HG02678 (cell line): ENCODE measurements around the gene NEGR1.
"Not testable (repeated sequence)": the region's sequence is repeated elsewhere in the genome, so short reads cannot be mapped to it uniquely, and the experiment has no call there.

Experiments used
- ATAC-seq: cut with Tn5 transposase; IDR thresholded peaks from one replicate; pipeline ENCODE4 v1.9.1; 2021; ENCODE audit warnings: mild to moderate bottlenecking, moderate library complexity; ENCODE audit not compliant: unreplicated experiment

Gene NEGR1

DNA sequence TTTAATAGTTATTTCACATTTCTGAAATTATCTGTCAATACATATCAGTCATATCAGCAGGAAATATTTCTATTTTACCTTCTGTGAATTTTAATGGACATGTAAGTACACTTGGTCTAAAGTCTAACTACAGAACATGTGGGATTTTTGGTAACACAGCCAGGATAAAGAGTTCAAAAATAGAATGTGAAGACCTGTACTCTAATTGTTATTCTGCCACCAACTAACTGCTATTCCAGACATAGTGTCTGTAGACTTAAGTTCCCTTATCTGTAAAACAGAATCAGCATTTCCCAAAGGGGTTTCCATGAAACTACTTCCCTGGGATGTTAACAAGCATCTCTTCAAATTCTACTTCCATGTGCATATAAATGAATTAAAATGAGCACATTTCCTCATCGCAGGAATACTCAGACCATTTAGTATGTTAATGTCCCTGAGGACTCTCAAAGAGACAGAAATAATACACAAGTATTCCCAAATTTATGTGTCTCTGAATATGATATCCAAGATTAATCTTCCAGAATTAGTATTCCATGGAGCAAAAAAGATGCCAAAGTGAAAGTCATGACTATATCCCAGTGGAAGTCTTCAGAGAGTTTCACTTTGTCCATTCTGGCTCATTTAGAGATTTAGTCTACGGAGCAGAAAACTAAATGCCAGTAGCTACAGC, 325.6 kb downstream of the NEGR1 start:
- ATAC-seq, result no peak

DNA sequence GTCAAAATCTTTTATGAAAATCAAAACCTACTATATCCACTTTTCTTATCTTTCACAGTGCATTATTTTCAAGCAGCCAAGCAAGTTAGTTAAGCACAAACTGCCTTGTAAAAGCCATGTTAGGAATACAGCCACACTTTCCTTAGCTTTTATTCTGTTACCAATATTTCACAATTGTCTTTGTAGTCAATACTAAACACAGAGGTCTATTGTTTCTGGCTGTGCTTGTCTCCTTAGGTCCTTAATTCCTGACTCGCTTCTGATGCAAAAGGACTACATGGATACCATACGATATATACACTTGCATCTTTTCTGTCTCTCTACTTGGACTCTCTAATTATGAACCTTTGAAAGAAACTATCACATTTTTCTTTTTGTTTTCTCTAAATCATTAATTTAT, 331.8 kb downstream of the NEGR1 start:
- ATAC-seq, result no peak

DNA sequence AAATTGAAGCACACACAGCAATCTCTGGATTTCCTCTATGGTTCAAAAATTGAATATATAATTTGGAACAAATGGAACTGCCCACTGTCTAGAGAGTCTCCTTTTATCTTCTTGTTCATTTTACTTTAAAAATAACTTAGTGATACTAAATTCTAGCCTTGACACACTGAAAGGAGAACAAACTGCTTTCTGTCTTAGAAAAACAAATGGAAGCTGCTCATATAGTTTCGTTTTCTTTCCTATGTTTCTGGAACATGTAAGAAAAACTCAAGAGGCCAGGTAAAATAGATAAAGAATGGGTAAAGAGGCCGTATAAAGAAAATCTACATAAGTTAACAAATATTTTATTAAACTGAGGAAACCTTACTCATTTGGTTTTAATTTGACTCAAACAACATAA, 332.7 kb downstream of the NEGR1 start:
- ATAC-seq, result no peak

DNA sequence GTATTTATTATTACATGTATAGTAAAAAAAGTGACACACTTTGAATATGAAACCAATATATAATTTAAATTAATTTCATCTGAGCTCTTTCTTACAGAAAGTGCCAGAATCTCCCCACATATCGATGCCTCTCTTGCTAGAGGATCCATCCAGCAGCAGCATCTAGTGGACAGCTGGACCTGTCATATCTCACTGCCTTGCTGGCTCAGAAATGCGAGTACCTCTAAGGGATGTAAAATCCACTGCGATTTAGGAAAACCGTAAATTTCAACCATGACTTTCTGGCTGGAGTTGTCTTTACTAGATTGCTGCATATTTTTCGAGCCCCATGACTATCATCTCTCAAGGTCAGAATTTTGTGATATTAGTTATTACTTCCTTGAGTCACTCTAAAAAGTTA, 333.8 kb downstream of the NEGR1 start:
- no peak for ATAC-seq

DNA sequence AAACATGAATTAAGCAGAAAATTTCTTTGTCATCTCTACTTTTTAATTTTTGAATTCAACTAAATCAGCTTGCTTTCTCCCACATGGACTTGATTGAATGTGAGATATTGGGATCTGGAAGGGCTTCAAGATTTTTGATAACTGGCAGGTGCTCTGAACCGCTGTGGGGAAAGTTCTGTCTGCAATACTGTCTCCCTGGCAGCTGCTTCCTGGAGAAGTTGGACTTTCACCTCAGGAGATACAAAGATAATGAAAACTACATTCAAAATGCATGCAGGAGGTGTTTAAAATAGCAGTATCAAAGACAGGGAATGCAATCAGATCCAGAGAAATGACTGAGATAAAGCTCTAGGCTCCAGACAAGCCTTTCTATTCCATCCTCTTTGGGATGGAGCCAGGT, 338.3 kb downstream of the NEGR1 start:
- no peak for ATAC-seq

DNA sequence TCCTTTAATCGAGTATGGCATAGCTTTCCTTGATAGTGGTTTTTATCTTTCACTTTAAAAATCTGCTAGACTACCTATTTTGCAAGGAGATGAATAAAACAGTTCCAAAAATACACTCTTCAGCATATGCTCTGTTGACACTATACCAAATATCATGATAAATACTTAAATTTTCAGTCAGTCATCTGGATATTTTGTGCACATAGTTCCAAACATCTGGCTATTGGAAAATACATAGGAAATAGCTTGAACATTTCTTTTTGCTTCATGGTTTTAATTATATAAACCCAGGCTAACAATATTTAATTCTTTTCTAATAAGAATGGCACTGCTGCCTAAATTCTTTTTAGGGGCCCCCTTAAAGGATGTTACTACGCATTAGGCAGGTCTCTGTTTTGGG, 342.1 kb downstream of the NEGR1 start:
- ATAC-seq, result no peak

DNA sequence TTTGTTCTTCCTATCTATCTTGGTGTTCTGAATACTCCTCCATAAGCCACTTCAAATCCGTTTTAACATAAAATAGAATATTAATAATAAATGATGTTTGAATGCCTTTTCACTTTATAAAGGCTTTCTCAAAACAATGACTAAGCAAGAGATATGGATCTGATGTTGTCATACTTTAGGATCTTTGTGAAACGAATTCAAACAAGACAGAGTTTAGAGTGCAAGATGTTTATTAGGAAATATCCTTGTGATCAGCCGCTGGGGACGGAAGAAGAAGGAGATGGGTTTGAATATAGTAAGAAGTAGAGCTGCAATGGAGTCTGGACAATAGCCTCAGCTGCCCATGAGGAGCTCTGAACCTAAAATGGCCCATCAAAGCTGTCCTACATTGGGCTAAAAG, 351.8 kb downstream of the NEGR1 start:
- ATAC-seq, result no peak

DNA sequence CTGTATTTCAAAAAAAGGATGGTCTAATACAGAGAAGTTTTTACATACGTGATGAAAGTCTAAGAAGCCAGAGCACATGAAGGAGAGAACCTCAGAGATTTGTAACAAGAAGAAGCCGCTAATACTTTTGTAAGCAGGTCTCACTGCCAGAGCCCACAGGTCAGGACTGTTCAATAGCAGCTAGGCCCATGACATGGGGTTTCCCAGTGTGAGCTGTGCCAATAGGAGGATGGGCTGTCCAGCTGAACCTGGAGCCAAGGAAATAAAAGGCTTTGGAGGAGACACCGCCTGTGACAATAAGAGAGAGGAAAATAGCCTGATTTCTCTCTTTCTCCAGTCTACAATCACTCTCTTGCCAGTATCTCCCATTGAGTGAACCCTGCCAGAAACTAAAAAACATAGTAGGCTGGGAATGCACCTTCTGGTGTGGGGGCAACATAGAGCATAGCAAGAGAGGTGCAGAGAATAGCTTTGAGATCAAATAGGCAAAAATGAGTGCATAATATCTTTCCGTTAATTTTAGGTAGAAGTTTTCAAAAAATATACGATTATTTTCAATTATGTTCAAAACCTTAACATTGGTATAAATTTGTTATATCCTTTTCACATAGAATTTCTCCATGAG, 360.3 kb downstream of the NEGR1 start:
- ATAC-seq, result no peak

DNA sequence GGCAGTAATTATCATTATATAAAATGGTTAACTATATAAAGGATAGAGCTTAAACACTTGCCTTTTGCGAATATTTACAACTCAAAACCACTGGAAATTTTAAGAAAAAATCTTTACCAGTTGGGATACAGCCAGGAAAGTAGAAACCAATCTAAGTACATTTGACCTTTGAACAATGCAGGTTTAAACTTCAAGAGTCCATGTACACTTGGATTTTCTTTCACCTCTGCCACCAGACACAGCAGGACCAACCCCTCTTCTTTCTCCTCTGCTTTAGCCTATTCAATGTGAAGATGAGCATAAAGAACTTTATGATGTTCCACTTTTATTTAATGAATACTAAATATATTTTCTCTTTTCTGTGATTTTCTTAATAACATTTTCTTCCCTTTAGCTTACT, 361.1 kb downstream of the NEGR1 start:
- no peak for ATAC-seq

GRCh38 chr1:71920556-71920955, 361.8 kb downstream of the NEGR1 start:
- no peak for ATAC-seq

GRCh38 chr1:71919811-71920509, 362.4 kb downstream of the NEGR1 start:
- no peak for ATAC-seq

GRCh38 chr1:71918630-71919029, 363.7 kb downstream of the NEGR1 start:
- no peak for ATAC-seq

DNA sequence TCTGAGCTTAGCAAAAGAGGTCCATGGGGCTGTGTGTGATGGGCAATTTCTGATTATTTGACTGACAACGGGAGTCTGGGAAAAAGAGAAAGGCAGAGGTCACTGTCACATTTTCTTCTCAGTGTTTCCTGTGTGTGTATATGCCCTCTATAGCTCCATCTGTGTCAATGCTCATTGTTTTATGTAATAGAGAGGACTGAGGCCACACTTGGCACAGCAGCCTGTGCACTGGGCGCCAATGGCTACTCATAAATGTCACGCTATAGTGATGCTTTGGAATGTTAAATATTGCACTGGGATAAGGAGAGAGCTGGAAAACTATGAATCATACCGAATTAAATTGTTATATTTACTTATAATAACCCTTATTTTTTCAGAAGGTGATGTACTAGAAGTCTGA, 365.4 kb downstream of the NEGR1 start:
- no peak for ATAC-seq

GRCh38 chr1:71914626-71915025, 367.7 kb downstream of the NEGR1 start:
- ATAC-seq, result no peak

GRCh38 chr1:71908871-71909390, 373.4 kb downstream of the NEGR1 start:
- no peak for ATAC-seq

- ATAC-seq, result no peak
Observed at GRCh38 chr1:71908303-71908702, 374.0 kb downstream of the NEGR1 start.

DNA sequence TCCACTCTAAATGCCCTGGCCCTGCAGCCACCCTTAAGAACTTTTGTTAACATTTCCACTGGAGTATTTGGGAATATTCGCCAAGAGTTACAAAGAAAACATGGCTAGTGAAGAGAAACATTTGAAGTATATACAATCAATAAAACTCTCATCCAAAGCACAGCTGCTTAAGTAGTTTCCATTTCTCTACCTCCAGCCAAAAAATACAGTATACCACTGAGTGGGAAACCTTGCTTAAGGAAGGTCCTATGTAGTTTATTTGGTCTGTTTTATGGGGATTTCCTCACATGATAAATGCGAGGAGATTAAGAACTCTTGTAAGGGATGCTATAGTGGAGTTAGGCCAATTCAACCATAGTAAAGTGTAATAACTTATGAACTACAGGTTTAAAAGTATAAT, 382.5 kb downstream of the NEGR1 start:
- ATAC-seq, result no peak

DNA sequence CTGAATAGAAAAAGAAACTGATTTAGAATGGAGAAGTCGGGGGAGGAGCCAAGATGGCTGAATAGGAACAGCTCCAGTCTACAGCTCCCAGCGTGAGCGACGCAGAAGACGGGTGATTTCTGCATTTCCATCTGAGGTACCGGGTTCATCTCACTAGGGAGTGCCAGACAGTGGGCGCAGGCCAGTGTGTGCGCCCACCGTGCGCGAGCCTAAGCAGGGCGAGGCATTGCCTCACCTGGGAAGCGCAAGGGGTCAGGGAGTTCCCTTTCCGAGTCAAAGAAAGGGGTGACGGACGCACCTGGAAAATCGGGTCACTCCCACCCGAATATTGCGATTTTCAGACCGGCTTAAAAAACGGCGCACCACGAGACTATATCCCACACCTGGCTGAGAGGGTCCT, 394.2 kb downstream of the NEGR1 start:
- ATAC-seq, result not testable (repeated sequence)

DNA sequence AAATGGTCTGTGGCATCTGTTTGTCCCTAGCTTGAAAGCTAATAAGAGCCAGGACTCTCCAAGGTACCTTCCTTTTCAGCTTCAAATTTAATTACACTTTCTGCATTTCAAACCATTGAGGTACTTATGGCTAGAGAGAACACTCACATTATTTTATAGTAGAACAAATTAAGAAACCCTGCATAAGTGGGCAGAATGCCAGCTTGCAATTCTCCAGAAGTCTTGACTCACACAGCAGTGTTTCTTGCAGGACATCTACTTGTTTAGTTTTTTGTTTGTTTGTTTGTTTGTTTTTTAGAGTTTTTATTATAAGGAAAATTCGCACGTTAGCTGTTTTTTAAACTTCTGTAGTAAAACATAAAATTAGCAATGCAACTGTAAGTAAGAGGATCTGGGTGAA, 397.2 kb downstream of the NEGR1 start:
- no peak for ATAC-seq

DNA sequence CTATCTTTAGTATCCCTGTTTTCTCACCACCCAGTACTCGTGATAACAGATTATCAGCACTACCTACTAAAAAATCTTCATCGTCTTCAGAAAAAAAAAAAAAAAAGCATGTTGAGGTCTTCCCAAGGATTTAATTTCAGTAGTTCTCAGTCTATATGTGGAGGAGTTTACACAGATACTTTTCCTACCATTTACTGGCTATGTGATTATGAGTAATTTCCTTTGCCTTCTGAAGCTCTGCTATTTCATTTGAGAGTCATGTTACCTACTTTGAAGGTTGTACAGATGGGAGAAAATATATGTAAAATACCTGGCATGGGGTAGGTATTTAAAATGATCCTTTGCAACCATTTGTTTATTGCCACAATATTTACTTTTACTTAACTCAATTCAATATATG, 399.7 kb downstream of the NEGR1 start:
- ATAC-seq, result no peak

- no peak for ATAC-seq
Observed at GRCh38 chr1:71882226-71882625, 400.1 kb downstream of the NEGR1 start.

GRCh38 chr1:71881611-71882010, 400.7 kb downstream of the NEGR1 start:
- ATAC-seq, result no peak
